Activated T-cell treated with anti-CD3 and anti-CD28 coated beads for 1 hour (primary cell): Measurements from ENCODE around the gene SMAD6.
"Not testable (repeated sequence)": the region's sequence is repeated elsewhere in the genome, so short reads cannot be mapped to it uniquely, and the experiment has no call there.

ENCODE experiments used
- DNase-seq: peaks from one replicate; pipeline ENCODE4 v3.0.0-alpha.2; 2020; ENCODE audit warnings: low read depth

The SMAD6 gene

GRCh38 chr15:66742286-66742685 is 40.2 kb downstream of the SMAD6 start:
- no peak for DNase-seq

GRCh38 chr15:66743204-66743603 is 41.2 kb downstream of the SMAD6 start:
- no peak for DNase-seq

GRCh38 chr15:66743703-66744536 is 41.9 kb downstream of the SMAD6 start:
- DNase-seq: no peak

GRCh38 chr15:66744610-66745279 is 42.7 kb downstream of the SMAD6 start:
- no peak for DNase-seq

- no peak for DNase-seq
Measured at GRCh38 chr15:66745530-66746230, 43.6 kb downstream of the SMAD6 start.

- no peak for DNase-seq
Measured at GRCh38 chr15:66746231-66746605, 44.2 kb downstream of the SMAD6 start.

GRCh38 chr15:66747223-66747622 is 45.2 kb downstream of the SMAD6 start:
- no peak for DNase-seq

- DNase-seq: no peak
Measured at GRCh38 chr15:66747886-66748707, 46.1 kb downstream of the SMAD6 start.

- no peak for DNase-seq
Measured at GRCh38 chr15:66748708-66749035, 46.6 kb downstream of the SMAD6 start.

- no peak for DNase-seq
Measured at GRCh38 chr15:66749841-66750575, 48.0 kb downstream of the SMAD6 start.

GRCh38 chr15:66750609-66751008 is 48.6 kb downstream of the SMAD6 start:
- DNase-seq: no peak

- no peak for DNase-seq
Measured at GRCh38 chr15:66751579-66751978, 49.5 kb downstream of the SMAD6 start.

GRCh38 chr15:66752078-66752477 is 50.0 kb downstream of the SMAD6 start:
- DNase-seq: no peak

GRCh38 chr15:66753687-66754377 is 51.8 kb downstream of the SMAD6 start:
- no peak for DNase-seq

- DNase-seq: no peak
Measured at GRCh38 chr15:66754789-66755188, 52.8 kb downstream of the SMAD6 start.

GRCh38 chr15:66755298-66756068 is 53.4 kb downstream of the SMAD6 start:
- no peak for DNase-seq

- no peak for DNase-seq
Measured at GRCh38 chr15:66756295-66756694, 54.3 kb downstream of the SMAD6 start.

- no peak for DNase-seq
Measured at GRCh38 chr15:66757030-66757429, 55.0 kb downstream of the SMAD6 start.

GRCh38 chr15:66757521-66757920 is 55.5 kb downstream of the SMAD6 start:
- no peak for DNase-seq

- not testable (repeated sequence) for DNase-seq
Measured at GRCh38 chr15:66758217-66758616, 56.2 kb downstream of the SMAD6 start.
